ENCODE data around the gene GABRB3.

- TF ChIP-seq, protein P1, sequence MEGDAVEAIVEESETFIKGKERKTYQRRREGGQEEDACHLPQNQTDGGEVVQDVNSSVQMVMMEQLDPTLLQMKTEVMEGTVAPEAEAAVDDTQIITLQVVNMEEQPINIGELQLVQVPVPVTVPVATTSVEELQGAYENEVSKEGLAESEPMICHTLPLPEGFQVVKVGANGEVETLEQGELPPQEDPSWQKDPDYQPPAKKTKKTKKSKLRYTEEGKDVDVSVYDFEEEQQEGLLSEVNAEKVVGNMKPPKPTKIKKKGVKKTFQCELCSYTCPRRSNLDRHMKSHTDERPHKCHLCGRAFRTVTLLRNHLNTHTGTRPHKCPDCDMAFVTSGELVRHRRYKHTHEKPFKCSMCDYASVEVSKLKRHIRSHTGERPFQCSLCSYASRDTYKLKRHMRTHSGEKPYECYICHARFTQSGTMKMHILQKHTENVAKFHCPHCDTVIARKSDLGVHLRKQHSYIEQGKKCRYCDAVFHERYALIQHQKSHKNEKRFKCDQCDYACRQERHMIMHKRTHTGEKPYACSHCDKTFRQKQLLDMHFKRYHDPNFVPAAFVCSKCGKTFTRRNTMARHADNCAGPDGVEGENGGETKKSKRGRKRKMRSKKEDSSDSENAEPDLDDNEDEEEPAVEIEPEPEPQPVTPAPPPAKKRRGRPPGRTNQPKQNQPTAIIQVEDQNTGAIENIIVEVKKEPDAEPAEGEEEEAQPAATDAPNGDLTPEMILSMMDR (IDR thresholded peaks at IDR 0.05), result no peak
- no peak for TF ChIP-seq POLR2A (IDR thresholded peaks at IDR 0.05)
Observed at GRCh38 chr15:26662283-26662682, 110.6 kb downstream of the GABRB3 start.

All from Peyer's patch (tissue), 4 donors.